ENCODE data around the gene DLG2. TPM values are rescaled to one million over a fixed set of nuclear protein-coding genes. Genes with fewer than 3 reads are reported as not detected.

Gene DLG2
- total RNA-seq, 2 experiments from 2014 or later: 1.7 to 2.1 TPM

DNA sequence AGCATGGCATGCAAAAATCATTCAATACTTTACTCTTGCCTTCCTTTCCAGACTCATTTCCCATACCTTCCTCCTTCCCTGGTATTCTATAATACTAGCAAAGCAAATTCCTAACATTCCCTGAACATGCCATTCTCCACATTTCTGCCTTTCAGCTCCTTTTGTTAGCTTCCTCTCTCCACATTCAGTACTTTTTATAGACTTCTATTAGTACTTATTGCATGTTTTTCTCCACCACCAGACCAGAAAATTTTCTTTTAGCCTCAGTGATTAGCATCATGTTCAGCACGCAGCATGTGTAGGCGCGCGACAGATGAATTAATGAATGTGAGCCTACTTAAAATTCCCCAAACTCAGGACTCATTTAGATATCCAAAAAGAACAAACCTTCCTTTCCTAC is 935.3 kb downstream of the DLG2 start:
- CTCF ChIA-PET: no interaction called here
- POLR2A ChIA-PET: no interaction called here
- no peaks in the 10 kb centered on the region for H3K27me3 Mint-ChIP-seq
- intact Hi-C loops (cut with DNase I, micrococcal nuclease): no loop called here
- peaks cover 2% of the 10 kb centered on the region for H3K9me3 Mint-ChIP-seq (ENCODE audit: low read depth)
- H3K27ac Mint-ChIP-seq: no peak overlapping the region
- no peaks in the 10 kb centered on the region for H3K36me3 Mint-ChIP-seq (ENCODE audit: low read depth)
- H3K4me3 Mint-ChIP-seq: no peak overlapping the region
- no peaks in the 10 kb centered on the region for H3K4me1 Mint-ChIP-seq
- no peak for DNase-seq
- ATAC-seq: no peak

DNA sequence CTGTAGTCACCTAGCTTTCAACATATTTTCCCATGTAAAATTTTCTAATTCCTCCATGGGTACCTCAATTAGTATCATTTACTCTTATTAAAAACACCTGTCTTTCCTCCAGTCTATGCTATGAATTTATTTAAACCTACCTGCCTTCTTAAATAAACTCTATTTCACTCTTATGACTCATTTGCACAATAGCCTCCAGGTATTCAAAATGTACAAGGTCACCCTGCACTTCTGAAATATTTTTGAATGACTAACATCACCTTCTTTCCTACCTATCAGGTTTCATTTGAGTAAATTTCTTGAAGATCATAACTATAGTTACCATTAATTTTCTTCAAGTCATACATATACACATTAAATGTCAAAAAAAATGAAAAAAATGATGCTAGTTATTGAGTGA is 939.7 kb downstream of the DLG2 start:
- no peak for DNase-seq
- ChIA-PET POLR2A (no interaction called here), CTCF (no interaction called here)
- no peak overlapping the region for H3K27ac Mint-ChIP-seq
- H3K4me3 Mint-ChIP-seq: no peak overlapping the region
- no peaks in the 10 kb centered on the region for H3K4me1 Mint-ChIP-seq
- no peaks in the 10 kb centered on the region for H3K36me3 Mint-ChIP-seq (ENCODE audit: low read depth)
- H3K9me3 Mint-ChIP-seq (ENCODE audit: low read depth): peaks cover 6% of the 10 kb centered on the region
- ATAC-seq: no peak
- intact Hi-C loops (cut with DNase I, micrococcal nuclease): no loop called here
- H3K27me3 Mint-ChIP-seq: no peaks in the 10 kb centered on the region

DNA sequence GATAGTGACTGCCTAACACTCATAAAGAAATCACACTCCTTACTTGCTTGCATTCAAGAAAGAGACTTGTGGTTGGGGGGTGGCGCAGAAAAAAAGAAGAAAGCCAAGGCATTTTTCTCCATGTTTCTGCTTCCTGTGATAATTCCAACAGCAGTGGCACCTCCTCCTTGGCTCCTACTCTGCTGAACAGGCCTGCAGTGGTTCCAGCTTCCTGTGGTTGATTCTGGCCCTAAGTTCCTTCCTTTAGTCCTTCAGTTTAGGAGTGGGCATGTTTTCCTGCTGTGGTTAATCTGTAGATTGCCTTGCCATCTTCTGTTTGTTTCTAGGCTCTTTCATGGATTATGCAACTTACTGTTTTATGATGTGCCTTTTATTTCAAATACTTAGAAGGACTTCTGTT is 940.4 kb downstream of the DLG2 start:
- CTCF ChIA-PET: interaction anchor here (0.6 kb wide), 1 partner anchor 55 kb away, joined by 3 read pairs; no protein-coding TSS in a partner anchor
- DNase-seq: no peak

DNA sequence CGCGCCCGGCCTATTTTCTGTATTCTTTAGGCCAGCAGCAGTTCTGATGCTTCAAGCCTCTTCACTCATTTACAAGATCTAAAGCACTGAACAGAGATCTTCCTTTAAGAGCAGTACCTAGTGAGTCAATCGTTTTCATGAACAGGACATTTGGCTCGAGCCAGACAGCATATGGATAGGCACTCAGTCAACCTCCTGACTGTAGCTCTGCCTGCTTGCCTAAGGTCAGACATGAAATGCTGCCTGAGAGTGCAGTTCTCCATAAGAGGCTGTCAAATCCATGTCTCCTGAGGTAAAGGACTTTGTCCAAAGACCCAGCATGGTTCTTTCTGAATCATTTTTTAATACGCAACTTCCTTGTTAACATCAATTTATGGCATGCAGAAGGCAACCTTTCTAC is 941.2 kb downstream of the DLG2 start:
- intact Hi-C loops (cut with DNase I, micrococcal nuclease): no loop called here
- Mint-ChIP-seq H3K9me3 (ENCODE audit: low read depth) (peaks cover 6% of the 10 kb centered on the region), H3K27ac (no peak overlapping the region), H3K4me3 (no peak overlapping the region), H3K36me3 (ENCODE audit: low read depth) (no peaks in the 10 kb centered on the region), H3K27me3 (no peaks in the 10 kb centered on the region), H3K4me1 (no peaks in the 10 kb centered on the region)
- ATAC-seq (no peak), DNase-seq (no peak)
- POLR2A ChIA-PET: no interaction called here
- CTCF ChIA-PET: no interaction called here

More for the DNA sequence above, 940.4 kb downstream of the DLG2 start:
- peaks cover 6% of the 10 kb centered on the region for H3K9me3 Mint-ChIP-seq (ENCODE audit: low read depth)
- ATAC-seq: no peak
- H3K27ac Mint-ChIP-seq: no peak overlapping the region
- H3K27me3 Mint-ChIP-seq: no peaks in the 10 kb centered on the region
- intact Hi-C loops (cut with DNase I, micrococcal nuclease): no loop called here
- H3K4me1 Mint-ChIP-seq: no peaks in the 10 kb centered on the region
- H3K36me3 Mint-ChIP-seq (ENCODE audit: low read depth): no peaks in the 10 kb centered on the region
- H3K4me3 Mint-ChIP-seq: no peak overlapping the region
- POLR2A ChIA-PET: no interaction called here

DNA sequence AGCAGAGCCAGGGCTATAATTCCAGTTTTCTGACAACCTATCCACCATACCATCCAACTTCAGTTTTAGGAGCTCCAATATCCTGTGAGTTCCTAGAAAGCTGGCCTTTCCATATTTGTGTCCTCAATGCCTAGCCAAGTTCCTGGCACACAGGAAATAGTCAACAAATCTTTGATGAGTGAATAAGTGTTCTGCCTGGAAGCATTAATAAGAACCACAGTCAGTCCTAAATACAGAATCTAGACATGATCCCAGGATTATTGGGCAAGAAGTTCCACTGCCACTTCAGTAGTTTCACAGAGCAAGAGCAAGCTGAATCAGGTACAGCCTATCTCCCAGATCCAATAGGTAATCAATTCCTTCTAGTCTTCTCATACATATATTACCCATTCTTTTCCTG is 942.0 kb downstream of the DLG2 start:
- no peak overlapping the region for H3K4me3 Mint-ChIP-seq
- H3K27ac Mint-ChIP-seq: no peak overlapping the region
- CTCF ChIA-PET: no interaction called here
- H3K36me3 Mint-ChIP-seq (ENCODE audit: low read depth): no peaks in the 10 kb centered on the region
- H3K9me3 Mint-ChIP-seq (ENCODE audit: low read depth): peaks cover 6% of the 10 kb centered on the region
- no peaks in the 10 kb centered on the region for H3K4me1 Mint-ChIP-seq
- no peaks in the 10 kb centered on the region for H3K27me3 Mint-ChIP-seq
- intact Hi-C loops (cut with DNase I, micrococcal nuclease): no loop called here
- POLR2A ChIA-PET: no interaction called here
- ATAC-seq (no peak), DNase-seq (no peak)

DNA sequence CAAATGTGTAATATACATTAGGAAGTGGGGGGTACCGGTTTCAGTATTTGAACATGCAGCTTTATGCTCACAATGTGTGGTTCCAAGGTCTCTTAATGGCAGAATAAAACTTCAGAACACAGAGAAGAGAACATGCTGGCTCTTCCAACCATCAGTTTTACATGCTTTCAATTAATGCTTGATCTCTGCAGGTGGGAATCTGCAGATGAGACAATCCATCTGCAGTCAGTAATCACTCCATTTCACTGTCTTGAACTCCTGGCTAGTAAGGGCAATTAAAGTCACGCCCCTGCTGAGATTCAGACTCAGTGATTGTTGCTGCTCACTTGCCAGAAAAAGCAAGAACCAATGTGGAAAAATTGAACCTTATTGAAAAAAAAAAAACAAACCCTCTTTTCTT is 945.7 kb downstream of the DLG2 start:
- Mint-ChIP-seq H3K4me1 (no peaks in the 10 kb centered on the region), H3K27me3 (no peaks in the 10 kb centered on the region), H3K4me3 (no peak overlapping the region), H3K36me3 (ENCODE audit: low read depth) (no peaks in the 10 kb centered on the region), H3K27ac (no peak overlapping the region), H3K9me3 (ENCODE audit: low read depth) (peaks cover 6% of the 10 kb centered on the region)
- ChIA-PET CTCF (no interaction called here), POLR2A (no interaction called here)
- intact Hi-C loops (cut with DNase I, micrococcal nuclease): no loop called here
- no peak for DNase-seq
- no peak for ATAC-seq

DNA sequence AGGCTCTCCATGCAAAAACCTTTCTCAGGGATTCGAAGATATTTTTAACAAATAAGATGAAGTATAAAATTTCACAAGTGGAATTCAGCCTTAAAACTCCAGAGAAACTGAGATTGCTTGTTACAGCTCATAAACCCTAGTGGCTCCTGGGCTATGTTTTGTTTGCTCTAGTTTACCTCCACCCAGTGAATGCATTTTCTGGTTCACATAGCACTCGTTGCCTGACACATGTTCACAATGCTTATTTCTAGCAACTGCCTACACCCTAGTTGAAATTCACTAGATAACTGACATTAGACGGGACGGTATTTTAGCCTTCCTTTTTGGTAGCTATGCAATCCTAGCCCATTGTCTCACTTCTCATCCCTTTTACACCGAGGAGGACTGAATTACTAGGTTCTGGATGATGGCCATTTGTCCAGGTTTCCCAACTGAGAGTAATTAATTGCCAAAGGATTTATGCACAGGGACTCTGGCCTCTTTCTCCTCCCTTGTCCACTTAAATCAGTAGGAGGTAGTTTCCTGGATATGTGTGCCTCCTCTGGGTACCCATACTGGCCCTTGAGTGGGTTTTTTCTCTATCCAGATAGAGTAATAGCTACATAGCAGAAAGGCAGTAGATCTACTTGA is 951.6 kb downstream of the DLG2 start:
- ChIA-PET CTCF (no interaction called here), POLR2A (no interaction called here)
- ATAC-seq: no peak
- Mint-ChIP-seq H3K4me3 (no peak overlapping the region), H3K36me3 (ENCODE audit: low read depth) (no peaks in the 10 kb centered on the region), H3K27ac (no peak overlapping the region), H3K9me3 (ENCODE audit: low read depth) (peaks cover 12% of the 10 kb centered on the region), H3K27me3 (no peaks in the 10 kb centered on the region), H3K4me1 (no peaks in the 10 kb centered on the region)
- no peak for DNase-seq
- intact Hi-C loops (cut with DNase I, micrococcal nuclease): no loop called here

DNA sequence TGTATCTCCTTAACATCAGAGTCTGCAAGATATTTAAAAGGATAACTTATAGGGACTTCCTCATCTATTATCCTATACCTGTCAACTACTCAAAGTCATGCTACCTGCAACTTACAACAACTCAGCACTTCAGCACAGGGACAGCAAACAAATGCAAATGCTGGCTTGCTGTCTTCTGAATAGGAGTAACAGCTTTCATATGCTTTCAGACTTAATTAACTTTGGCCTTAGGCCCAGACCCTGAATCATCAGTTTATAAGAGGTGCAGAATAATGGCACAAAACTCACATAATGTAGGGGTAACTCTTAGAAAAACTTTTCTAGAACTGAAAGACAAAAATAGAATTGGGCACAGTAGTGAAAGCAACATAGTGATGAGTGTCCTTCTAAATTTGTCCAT is 953.4 kb downstream of the DLG2 start:
- Mint-ChIP-seq H3K27ac (no peak overlapping the region), H3K4me1 (no peaks in the 10 kb centered on the region), H3K27me3 (no peaks in the 10 kb centered on the region), H3K4me3 (no peak overlapping the region), H3K9me3 (ENCODE audit: low read depth) (peaks cover 15% of the 10 kb centered on the region), H3K36me3 (ENCODE audit: low read depth) (no peaks in the 10 kb centered on the region)
- ChIA-PET CTCF (no interaction called here), POLR2A (no interaction called here)
- no peak for DNase-seq
- intact Hi-C loops (cut with DNase I, micrococcal nuclease): no loop called here
- no peak for ATAC-seq

DNA sequence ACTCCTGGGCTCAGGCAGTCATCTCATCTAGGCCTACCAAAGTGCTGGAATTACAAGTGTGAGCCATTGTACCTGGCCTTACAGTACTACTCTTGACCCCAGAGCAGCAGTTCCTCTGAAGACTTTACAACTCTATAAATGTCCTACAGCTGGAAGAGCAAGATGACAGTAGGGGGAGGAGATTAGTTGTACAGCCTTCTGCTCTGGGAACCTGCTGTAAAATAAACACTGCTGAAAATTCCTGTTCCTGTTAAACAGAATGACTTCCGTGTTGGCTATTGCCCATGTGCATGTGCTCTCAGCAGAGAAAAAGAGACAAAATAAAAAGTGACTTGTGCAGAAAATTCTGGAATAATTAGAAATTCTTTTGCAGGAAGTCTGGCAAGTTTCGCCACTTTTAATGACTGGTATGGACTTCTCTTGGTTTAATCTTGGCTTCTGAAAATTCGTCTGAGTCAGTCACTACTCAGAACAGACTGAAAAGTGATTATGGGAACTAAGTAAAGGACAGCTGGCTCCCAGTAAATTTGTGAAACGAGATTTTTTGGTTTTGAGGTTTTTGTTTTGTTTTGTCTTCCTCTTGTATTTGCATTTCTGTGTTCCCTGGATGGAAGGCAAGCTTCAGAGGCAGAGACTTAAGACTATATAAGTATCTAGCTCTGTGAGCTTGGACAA is 955.7 kb downstream of the DLG2 start:
- CTCF ChIA-PET: no interaction called here

DNA sequence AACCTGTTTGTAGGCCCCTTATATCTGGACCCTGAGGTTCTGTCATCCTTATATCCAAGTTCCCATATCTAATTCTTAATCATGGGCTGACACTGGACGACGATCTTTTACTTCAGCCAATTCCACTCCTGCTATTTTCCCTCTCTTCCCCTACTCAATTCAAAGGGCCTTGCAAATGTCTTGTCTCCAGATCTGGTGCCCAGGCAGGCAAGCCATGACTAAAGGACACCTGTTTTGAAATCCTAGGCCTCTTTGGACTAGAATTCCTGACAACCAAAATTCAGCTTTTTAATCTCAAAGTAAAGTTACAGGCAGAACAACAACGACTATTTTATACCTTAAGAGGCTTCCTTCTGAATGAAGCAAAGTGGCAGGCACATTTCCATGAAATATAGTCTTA is 963.4 kb downstream of the DLG2 start:
- Mint-ChIP-seq H3K9me3 (ENCODE audit: low read depth) (peaks cover 6% of the 10 kb centered on the region), H3K36me3 (ENCODE audit: low read depth) (no peaks in the 10 kb centered on the region), H3K4me3 (no peak overlapping the region), H3K27me3 (no peaks in the 10 kb centered on the region), H3K27ac (no peak overlapping the region), H3K4me1 (no peaks in the 10 kb centered on the region)
- intact Hi-C loops (cut with DNase I, micrococcal nuclease): no loop called here
- ChIA-PET POLR2A (no interaction called here), CTCF (no interaction called here)
- ATAC-seq (no peak), DNase-seq (no peak)

More for the DNA sequence above, 955.7 kb downstream of the DLG2 start:
- H3K4me3 Mint-ChIP-seq: no peak overlapping the region
- ATAC-seq (no peak), DNase-seq (no peak)
- H3K36me3 Mint-ChIP-seq (ENCODE audit: low read depth): no peaks in the 10 kb centered on the region
- no peaks in the 10 kb centered on the region for H3K4me1 Mint-ChIP-seq
- H3K27me3 Mint-ChIP-seq: no peaks in the 10 kb centered on the region
- POLR2A ChIA-PET: no interaction called here
- peaks cover 12% of the 10 kb centered on the region for H3K9me3 Mint-ChIP-seq (ENCODE audit: low read depth)
- intact Hi-C loops (cut with DNase I, micrococcal nuclease): no loop called here
- H3K27ac Mint-ChIP-seq: no peak overlapping the region

DNA sequence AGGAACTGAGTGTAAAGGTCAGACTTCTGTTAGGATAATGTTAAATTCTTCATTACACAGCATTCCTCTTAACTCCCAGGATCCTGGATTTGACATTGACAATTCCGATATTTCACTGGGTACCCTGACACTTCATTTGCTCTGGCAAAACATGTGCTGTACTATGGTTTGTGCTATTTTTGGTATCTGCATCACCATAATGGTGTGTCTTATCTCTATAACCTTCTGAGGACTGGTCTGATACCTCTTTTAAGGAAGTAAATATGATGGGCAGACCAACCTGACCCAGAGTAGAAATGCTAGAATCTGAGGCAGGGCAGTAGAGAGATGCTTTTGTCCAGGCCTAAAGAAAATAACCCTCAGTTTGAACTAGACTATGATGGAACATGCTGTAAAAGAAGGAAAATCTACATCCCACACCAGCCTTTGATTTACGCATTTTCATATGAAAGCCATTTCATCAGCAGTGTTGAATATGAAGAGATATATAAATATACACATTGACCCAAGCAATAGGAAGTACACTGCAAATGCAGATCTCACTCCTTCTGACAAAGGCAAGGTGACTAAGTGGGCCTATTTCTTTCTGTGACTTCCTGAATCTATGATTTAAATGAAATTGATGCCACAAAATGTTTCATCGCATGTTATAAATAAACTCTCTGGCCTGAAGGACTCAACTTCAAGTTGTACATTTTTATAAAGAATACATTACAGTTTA is 966.7 kb downstream of the DLG2 start:
- intact Hi-C loops (cut with DNase I, micrococcal nuclease): no loop called here
- no peak for ATAC-seq
- Mint-ChIP-seq H3K9me3 (ENCODE audit: low read depth) (peaks cover 10% of the 10 kb centered on the region), H3K27me3 (no peaks in the 10 kb centered on the region), H3K27ac (no peak overlapping the region), H3K4me1 (no peaks in the 10 kb centered on the region), H3K36me3 (ENCODE audit: low read depth) (no peaks in the 10 kb centered on the region), H3K4me3 (no peak overlapping the region)
- ChIA-PET CTCF (no interaction called here), POLR2A (no interaction called here)
- DNase-seq: no peak

DNA sequence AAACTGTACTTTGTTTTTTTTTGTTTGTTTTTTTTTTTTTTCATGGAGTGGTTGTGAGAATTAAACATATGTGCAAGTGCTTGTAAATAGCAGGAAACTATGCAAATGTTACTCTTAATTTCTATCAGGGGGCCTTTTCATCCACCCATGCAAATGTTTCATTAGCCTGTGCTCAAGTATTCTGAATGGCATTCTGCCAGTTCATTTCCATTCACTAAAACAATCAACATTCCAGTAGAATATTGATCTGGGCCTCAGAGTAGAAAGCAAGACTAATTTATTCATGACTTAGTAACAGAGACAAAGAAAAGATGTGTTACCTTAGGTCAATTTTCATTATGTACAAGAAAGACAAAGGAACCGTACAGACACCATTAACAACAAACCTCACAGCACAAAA is 971.4 kb downstream of the DLG2 start:
- POLR2A ChIA-PET: no interaction called here
- Mint-ChIP-seq H3K4me1 (no peaks in the 10 kb centered on the region), H3K36me3 (ENCODE audit: low read depth) (no peaks in the 10 kb centered on the region), H3K9me3 (ENCODE audit: low read depth) (peaks cover 17% of the 10 kb centered on the region), H3K4me3 (no peak overlapping the region), H3K27ac (no peak overlapping the region), H3K27me3 (no peaks in the 10 kb centered on the region)
- DNase-seq (no peak), ATAC-seq (no peak)
- CTCF ChIA-PET: no interaction called here
- intact Hi-C loops (cut with DNase I, micrococcal nuclease): no loop called here
